IMR-90 (cell line): Measurements from ENCODE around the gene MUCL1. TPM values are rescaled to one million over a fixed set of nuclear protein-coding genes. Genes with fewer than 3 reads are reported as not detected.

ENCODE experiments used
- ATAC-seq: fragments of 200-7000 bp; cut with Tn5 transposase; 2 replicates; pipeline ENCODE4 v1.9.1; 2020; ENCODE audit warnings: low read depth, mild to moderate bottlenecking, moderate library complexity
- BruUV-seq: library from RNA; stranded (reverse); fragments of 400-500 nt; replicated peaks from 2 replicates; lab custom pipeline; 2021; lab: Mats Ljungman, UMichigan
- CTCF ChIA-PET: fragments of 300-600 bp; formaldehyde crosslinking; extraction: SDS; loops from one replicate; lab custom pipeline; 2021; ENCODE audit warnings: antibody characterized with exemption; lab: Yijun Ruan, JAX
- POLR2A ChIA-PET: fragments of 300-600 bp; sonication (Branson Sonifier 250); formaldehyde crosslinking; loops from one replicate; lab custom pipeline; 2022; ENCODE audit warnings: antibody characterized with exemption; ENCODE audit not compliant: unreplicated experiment; lab: Charles Lee
- DNase-seq: peaks from one replicate; pipeline ENCODE4 v3.0.0; 2013
- H2AFZ ChIP-seq: replicated peaks from 2 replicates; pipeline ENCODE3; 2013; ENCODE audit warnings: low read length, mild to moderate bottlenecking; ENCODE audit not compliant: poor library complexity
- H2AK5ac ChIP-seq: 2 replicates; pipeline ENCODE4 v1.6.1; 2013; ENCODE audit warnings: low read depth, low read length, inconsistent platforms
- H2AK9ac ChIP-seq: replicated peaks from 2 replicates; pipeline ENCODE3; 2013; ENCODE audit warnings: mild to moderate bottlenecking, low read depth, low read length, moderate library complexity; ENCODE audit not compliant: poor library complexity
- H2BK120ac ChIP-seq: 2 replicates; pipeline ENCODE4 v1.6.1; 2013; ENCODE audit warnings: low read depth, low read length, inconsistent platforms
- H2BK15ac ChIP-seq: 3 replicates; pipeline ENCODE4 v1.6.1; 2013; ENCODE audit warnings: low read depth, low read length, inconsistent platforms
- H2BK20ac ChIP-seq: 2 replicates; pipeline ENCODE4 v1.6.1; 2013; ENCODE audit warnings: low read depth, mild to moderate bottlenecking, inconsistent platforms, low read length, moderate library complexity
- H2BK5ac ChIP-seq: 2 replicates; pipeline ENCODE4 v1.6.1; 2013; ENCODE audit warnings: mild to moderate bottlenecking, low read depth, low read length, inconsistent platforms; ENCODE audit not compliant: poor library complexity, severe bottlenecking
- H3K14ac ChIP-seq: replicated peaks from 2 replicates; pipeline ENCODE4 v1.6.1; 2013; ENCODE audit warnings: low read depth, low read length, inconsistent platforms
- H3K18ac ChIP-seq: 2 replicates; pipeline ENCODE4 v1.6.1; 2013; ENCODE audit warnings: low read depth, low read length, control low read depth
- H3K23ac ChIP-seq: 2 replicates; pipeline ENCODE4 v1.6.1; 2013; ENCODE audit warnings: low read depth, low read length, inconsistent platforms
- H3K27ac ChIP-seq: 2 replicates; pipeline ENCODE4 v1.5.1; 2013; ENCODE audit warnings: mild to moderate bottlenecking, control low read depth, low read length; ENCODE audit not compliant: insufficient read depth
- H3K27me3 ChIP-seq: 2 replicates; pipeline ENCODE4 v1.6.1; 2013; ENCODE audit warnings: low read length; ENCODE audit not compliant: control insufficient read depth, insufficient read depth
- H3K36me3 ChIP-seq: 2 replicates; pipeline ENCODE4 v1.6.1; 2013; ENCODE audit warnings: low read length, mixed read lengths; ENCODE audit not compliant: control insufficient read depth, insufficient read depth
- H3K4ac ChIP-seq: 2 replicates; pipeline ENCODE4 v1.6.1; 2013; ENCODE audit warnings: low read depth, low read length, inconsistent platforms
- H3K4me1 ChIP-seq: 2 replicates; pipeline ENCODE4 v1.6.1; 2013; ENCODE audit warnings: low read length, mixed read lengths; ENCODE audit not compliant: control insufficient read depth, insufficient read depth
- H3K4me2 ChIP-seq: 2 replicates; pipeline ENCODE4 v1.6.1; 2013; ENCODE audit warnings: low read depth, mild to moderate bottlenecking, control low read depth, low read length, moderate library complexity
- H3K4me3 ChIP-seq: 2 replicates; pipeline ENCODE4 v1.5.1; 2013; ENCODE audit warnings: low read depth, mild to moderate bottlenecking, control low read depth, low read length, moderate library complexity; ENCODE audit not compliant: insufficient read depth
- H3K56ac ChIP-seq: 2 replicates; pipeline ENCODE4 v1.6.1; 2013; ENCODE audit warnings: low read length, inconsistent platforms; ENCODE audit not compliant: insufficient read depth; ENCODE audit errors: extremely low read depth
- H3K79me1 ChIP-seq, 2 experiments: 2 replicates each; pipeline ENCODE4 v1.6.1; 2013; ENCODE audit warnings: low read length in 2 of 2, inconsistent platforms in 1 of 2, low read depth in 1 of 2
- H3K9ac ChIP-seq: 2 replicates; pipeline ENCODE4 v1.6.1; 2013; ENCODE audit warnings: low read depth, low read length, control low read depth
- H3K9me1 ChIP-seq: 2 replicates; pipeline ENCODE4 v1.6.1; 2013; ENCODE audit warnings: low read length, inconsistent platforms; ENCODE audit not compliant: insufficient read depth
- H3K9me3 ChIP-seq: 2 replicates; pipeline ENCODE4 v1.6.1; 2013; ENCODE audit warnings: low read length; ENCODE audit not compliant: control insufficient read depth, insufficient read depth
- H4K20me1 ChIP-seq: 2 replicates; pipeline ENCODE4 v1.6.1; 2013; ENCODE audit warnings: low read length, inconsistent platforms; ENCODE audit not compliant: insufficient read depth
- H4K5ac ChIP-seq: 2 replicates; pipeline ENCODE4 v1.6.1; 2013; ENCODE audit warnings: mild to moderate bottlenecking, low read depth, low read length, control low read depth
- H4K8ac ChIP-seq, 2 experiments: 2 replicates each; pipeline ENCODE4 v1.6.1; 2013; ENCODE audit warnings: low read depth in 2 of 2, low read length in 2 of 2, control low read depth in 1 of 2, inconsistent platforms in 1 of 2
- H4K91ac ChIP-seq: 2 replicates; pipeline ENCODE4 v1.6.1; 2013; ENCODE audit warnings: low read depth, low read length, inconsistent platforms; ENCODE audit not compliant: insufficient read depth
- CTCF ChIP-seq: conservative IDR thresholded peaks from 2 replicates; pipeline ENCODE4 v1.5.1; 2012; ENCODE audit warnings: mild to moderate bottlenecking, low read depth, low read length, improper control_type of control experiment
- FOS ChIP-seq: fragments of 150-350 bp; IDR thresholded peaks from 2 replicates; pipeline ENCODE4 v1.6.1; 2016; ENCODE audit warnings: low read depth, low read length
- MXI1 ChIP-seq: IDR thresholded peaks from 2 replicates; pipeline ENCODE4 v1.6.1; 2012; ENCODE audit warnings: low read depth, mild to moderate bottlenecking, low read length, moderate library complexity, borderline replicate concordance
- POLR2A ChIP-seq: IDR thresholded peaks from 2 replicates; pipeline ENCODE4 v1.6.1; 2012; ENCODE audit warnings: mild to moderate bottlenecking, low read depth, low read length
- RCOR1 ChIP-seq: IDR thresholded peaks from 2 replicates; pipeline ENCODE4 v1.6.1; 2012; ENCODE audit warnings: mild to moderate bottlenecking, low read length, improper control_type of control experiment; ENCODE audit not compliant: insufficient replicate concordance
- WGBS, 2 experiments: methylation state at CpG; one replicate each; pipeline versions ENCODE4 v1.1.5 to v1.1.7; 2013; ENCODE audit warnings: missing lambda C conversion rate in 2 of 2; ENCODE audit not compliant: insufficient read length in 1 of 2; ENCODE audit errors: extremely low coverage in 2 of 2; 5-methylcytosine and 5-hydroxymethylcytosine counted together
- dilution Hi-C: fragments of 300-500 bp; cut with HindIII; formaldehyde crosslinking; loops from one replicate; pipeline ENCODE4 v1.14.3; 2018; ENCODE audit warnings: low sequenced_read_pairs; ENCODE audit not compliant: unreplicated experiment
- in situ Hi-C: fragments of 300-500 bp; cut with MboI; formaldehyde crosslinking; loops from 3 replicates; pipeline ENCODE4 v1.14.3; 2019; ENCODE audit warnings: low sequenced_read_pairs, inconsistent platforms, mixed read lengths
- intact Hi-C: fragments of 100-400 bp; cut with micrococcal nuclease; formaldehyde crosslinking; loops from 2 replicates; pipeline ENCODE4 v1.10.0; 2022
- polyA plus RNA-seq, 3 experiments: library from polyadenylated mRNA; depleted of rRNA; stranded (reverse); fragments of >200 nt; gene quantifications; 2 replicates each; pipeline ENCODE4 v1.2.3, GENCODE V29; 2012; ENCODE audit warnings: low replicate concordance in 1 of 3
- total RNA-seq: library from RNA; depleted of rRNA; stranded (reverse); fragments of >200 nt; gene quantifications from 2 replicates; pipeline ENCODE4 v1.2.3, GENCODE V29; 2012

MUCL1 gene
- total and polyA plus RNA-seq, 2 of the 4 experiments (the other 2 are of a cell fraction) = not detected

GRCh38 chr12:54870617-54871016, 16.3 kb downstream of the MUCL1 start:
- Histone ChIP-seq H2BK15ac (no peak overlapping the region), H3K4me3 (no peak overlapping the region), H3K4ac (no peak overlapping the region), H3K18ac (no peak overlapping the region), H2AK9ac (no peak overlapping the region), H2AK5ac (no peak overlapping the region), H4K91ac (no peak overlapping the region), H3K9ac (no peak overlapping the region), H4K8ac (no peak overlapping the region), H3K27ac (no peak overlapping the region), H3K56ac (no peak overlapping the region), H2BK20ac (no peak overlapping the region), H3K4me1 (no peaks in the 10 kb centered on the region), H2AFZ (no peak overlapping the region), H4K5ac (no peak overlapping the region), H3K79me1 (no peaks in the 10 kb centered on the region), H3K36me3 (no peaks in the 10 kb centered on the region), H2BK5ac (no peak overlapping the region), H2BK120ac (no peak overlapping the region), H3K4me2 (no peak overlapping the region), H3K9me1 (no peaks in the 10 kb centered on the region), H3K14ac (no peak overlapping the region), H3K9me3 (no peaks in the 10 kb centered on the region), H3K23ac (no peak overlapping the region), H3K27me3 (no peaks in the 10 kb centered on the region), H4K20me1 (no peaks in the 10 kb centered on the region)
- ChIA-PET POLR2A (no interaction called here), CTCF (no interaction called here)
- DNase-seq (no peak), ATAC-seq (no peak)
- BruUV-seq = no TSS peak
- intact Hi-C loops = no loop called here
- WGBS, 2 experiments = no CpG with 5 or more reads among the region's 5 CpGs
- TF ChIP-seq POLR2A = no peak
- no peak for TF ChIP-seq FOS
- TF ChIP-seq RCOR1 = no peak
- no peak for TF ChIP-seq CTCF
- TF ChIP-seq MXI1 = no peak
- dilution Hi-C loops = no loop called here
- in situ Hi-C loops = no loop called here
